Activated CD8-positive, alpha-beta memory T cell treated with anti-CD3 and anti-CD28 coated beads, Interleukin-2, amount 10 ng/mL, durations not matched to agents 7 days and 5 days (primary cell): ENCODE measurements around the gene DNALI1. TPM values are rescaled to one million over a fixed set of nuclear protein-coding genes. Genes with fewer than 3 reads are reported as not detected.

Source experiments
- ATAC-seq: fragments of 150-1000 bp; cut with Tn5 transposase; one replicate; pipeline ENCODE4 v1.10.0; 2021; ENCODE audit warnings: moderate library complexity
- CTCF ChIA-PET: fragments of 350-600 bp; sonication (Branson Sonifier 250); formaldehyde crosslinking; loops from one replicate; lab custom pipeline; 2021; ENCODE audit warnings: antibody characterized with exemption; lab: Charles Lee
- DNase-seq: peaks from one replicate; pipeline ENCODE4 v3.0.0-alpha.2; 2020
- H3K27ac Mint-ChIP-seq: one replicate; pipeline ENCODE4 v1.8.0; 2021; ENCODE audit warnings: mild to moderate bottlenecking, mixed read lengths
- H3K27me3 Mint-ChIP-seq: one replicate; pipeline ENCODE4 v1.8.0; 2021; ENCODE audit warnings: mixed read lengths
- H3K36me3 Mint-ChIP-seq: one replicate; pipeline ENCODE4 v1.8.0; 2021; ENCODE audit warnings: mild to moderate bottlenecking, mixed read lengths
- H3K4me1 Mint-ChIP-seq: one replicate; pipeline ENCODE4 v1.8.0; 2021; ENCODE audit warnings: mixed read lengths
- H3K4me3 Mint-ChIP-seq: one replicate; pipeline ENCODE4 v1.8.0; 2021; ENCODE audit warnings: mild to moderate bottlenecking, moderate library complexity, mixed read lengths
- H3K9me3 Mint-ChIP-seq: one replicate; pipeline ENCODE4 v1.8.0; 2022; ENCODE audit warnings: low read depth, mixed read lengths
- total RNA-seq, 2 experiments: library from RNA; stranded (reverse); gene quantifications; one replicate each; pipeline ENCODE4 v1.2.3, GENCODE V29; 2021

The DNALI1 gene
- total RNA-seq, 2 experiments from 2014 or later: 0.26 to 0.30 TPM

GRCh38 chr1:37595440-37596181 lies 38.9 kb downstream of the DNALI1 start, which contains the start of gene GNL2:
TSS of gene GNL2 (minus strand) at chr1:37595937. CDS start at chr1:37595822, 115 bp downstream.
- H3K27me3 Mint-ChIP-seq: peaks cover 5% of the 10 kb centered on the region
- H3K36me3 Mint-ChIP-seq: peaks cover 22% of the 10 kb centered on the region
- CTCF ChIA-PET: interaction anchor here (1.1 to 1.7 kb wide), 4 partner anchors 19 to 97 kb away, joined by 3 to 11 read pairs (median 6); partner anchors contain the start of gene CDCA8
- peak; percentile 97 for DNase-seq
- peaks cover 39% of the 10 kb centered on the region for H3K4me1 Mint-ChIP-seq
- peak within 1 kb of the TSS; percentile 97 for H3K27ac Mint-ChIP-seq
- H3K9me3 Mint-ChIP-seq: no peaks in the 10 kb centered on the region
- peak; percentile 98 for ATAC-seq
- H3K4me3 Mint-ChIP-seq: peak within 1 kb of the TSS; percentile 100

GRCh38 chr1:37596182-37596667 lies 39.5 kb downstream of the DNALI1 start:
- H3K4me1 Mint-ChIP-seq: peaks cover 37% of the 10 kb centered on the region
- peaks cover 16% of the 10 kb centered on the region for H3K36me3 Mint-ChIP-seq
- H3K4me3 Mint-ChIP-seq: peak overlapping the region; percentile 100
- peaks cover 10% of the 10 kb centered on the region for H3K27me3 Mint-ChIP-seq
- H3K9me3 Mint-ChIP-seq: no peaks in the 10 kb centered on the region
- CTCF ChIA-PET: interaction anchor here (1.1 to 1.7 kb wide), 4 partner anchors 20 to 96 kb away, joined by 3 to 11 read pairs (median 6); partner anchors contain the start of gene CDCA8
- no peak for DNase-seq
- no peak for ATAC-seq
- H3K27ac Mint-ChIP-seq: peak overlapping the region; percentile 97

GRCh38 chr1:37599940-37600339 lies 43.2 kb downstream of the DNALI1 start:
- Mint-ChIP-seq H3K27ac (no peak overlapping the region), H3K27me3 (peaks cover 22% of the 10 kb centered on the region), H3K4me3 (no peak overlapping the region), H3K9me3 (no peaks in the 10 kb centered on the region), H3K36me3 (peaks cover 5% of the 10 kb centered on the region), H3K4me1 (peaks cover 16% of the 10 kb centered on the region)
- ATAC-seq: no peak
- DNase-seq: no peak
- CTCF ChIA-PET: interaction anchor here (1.4 to 7.9 kb wide), 2 partner anchors 79 to 90 kb away, joined by 5 to 145 read pairs; no protein-coding TSS in a partner anchor

- Mint-ChIP-seq H3K4me1 (peaks cover 4% of the 10 kb centered on the region), H3K27ac (no peak overlapping the region), H3K4me3 (no peak overlapping the region), H3K36me3 (no peaks in the 10 kb centered on the region), H3K9me3 (no peaks in the 10 kb centered on the region), H3K27me3 (peaks cover 22% of the 10 kb centered on the region)
- DNase-seq (no peak), ATAC-seq (no peak)
- CTCF ChIA-PET: interaction anchor here (1.2 to 7.9 kb wide), 4 partner anchors 10 to 146 kb away, joined by 3 to 145 read pairs (median 4); no protein-coding TSS in a partner anchor
These were observed 44.7 kb downstream of the DNALI1 start for GRCh38 chr1:37601441-37601840.

- Mint-ChIP-seq H3K4me3 (no peak overlapping the region), H3K9me3 (no peaks in the 10 kb centered on the region), H3K27ac (no peak overlapping the region), H3K36me3 (no peaks in the 10 kb centered on the region), H3K4me1 (peaks cover 2% of the 10 kb centered on the region), H3K27me3 (peaks cover 22% of the 10 kb centered on the region)
- CTCF ChIA-PET: interaction anchor here (0.6 to 7.9 kb wide), 23 partner anchors 11 to 148 kb away, joined by 3 to 145 read pairs (median 3); partner anchors contain the start of gene CDCA8
- ATAC-seq (peak; percentile 87), DNase-seq (peak; percentile 55)
These were observed 46.3 kb downstream of the DNALI1 start for GRCh38 chr1:37602750-37603694.

GRCh38 chr1:37605061-37605650 lies 48.4 kb downstream of the DNALI1 start:
- peaks cover 20% of the 10 kb centered on the region for H3K27me3 Mint-ChIP-seq
- no peaks in the 10 kb centered on the region for H3K36me3 Mint-ChIP-seq
- H3K27ac Mint-ChIP-seq: no peak overlapping the region
- DNase-seq: no peak
- H3K4me3 Mint-ChIP-seq: no peak overlapping the region
- CTCF ChIA-PET: interaction anchor here (1.1 kb wide), 1 partner anchor 54 kb away, joined by 3 read pairs; no protein-coding TSS in a partner anchor
- no peak for ATAC-seq
- no peaks in the 10 kb centered on the region for H3K9me3 Mint-ChIP-seq
- H3K4me1 Mint-ChIP-seq: peaks cover 2% of the 10 kb centered on the region

- ATAC-seq (no peak), DNase-seq (no peak)
- CTCF ChIA-PET: interaction anchor here (1.1 kb wide), 2 partner anchors 53 to 76 kb away, joined by 3 to 4 read pairs; no protein-coding TSS in a partner anchor
- Mint-ChIP-seq H3K27me3 (peaks cover 15% of the 10 kb centered on the region), H3K27ac (no peak overlapping the region), H3K4me3 (no peak overlapping the region), H3K36me3 (no peaks in the 10 kb centered on the region), H3K4me1 (peaks cover 2% of the 10 kb centered on the region), H3K9me3 (no peaks in the 10 kb centered on the region)
These were observed 49.2 kb downstream of the DNALI1 start for GRCh38 chr1:37605806-37606474.

GRCh38 chr1:37606481-37607263 lies 49.9 kb downstream of the DNALI1 start:
- DNase-seq (no peak), ATAC-seq (no peak)
- Mint-ChIP-seq H3K27ac (no peak overlapping the region), H3K36me3 (no peaks in the 10 kb centered on the region), H3K9me3 (no peaks in the 10 kb centered on the region), H3K4me1 (peaks cover 2% of the 10 kb centered on the region), H3K27me3 (peaks cover 7% of the 10 kb centered on the region), H3K4me3 (no peak overlapping the region)
- CTCF ChIA-PET: interaction anchor here (1.1 kb wide), 1 partner anchor 75 kb away, joined by 4 read pairs; no protein-coding TSS in a partner anchor

- no peaks in the 10 kb centered on the region for H3K9me3 Mint-ChIP-seq
- CTCF ChIA-PET: interaction anchor here (1.7 kb wide), 1 partner anchor 73 kb away, joined by 5 read pairs; no protein-coding TSS in a partner anchor
- H3K4me3 Mint-ChIP-seq: no peak overlapping the region
These were observed 52.3 kb downstream of the DNALI1 start for GRCh38 chr1:37609002-37609401.

GRCh38 chr1:37609994-37610393 lies 53.3 kb downstream of the DNALI1 start:
- CTCF ChIA-PET: interaction anchor here (1.7 kb wide), 1 partner anchor 72 kb away, joined by 5 read pairs; no protein-coding TSS in a partner anchor
- H3K4me1 Mint-ChIP-seq: no peaks in the 10 kb centered on the region
- ATAC-seq: no peak
- H3K27ac Mint-ChIP-seq: no peak overlapping the region
- H3K9me3 Mint-ChIP-seq: no peaks in the 10 kb centered on the region
- peaks cover 5% of the 10 kb centered on the region for H3K27me3 Mint-ChIP-seq
- no peaks in the 10 kb centered on the region for H3K36me3 Mint-ChIP-seq
- DNase-seq: no peak
- H3K4me3 Mint-ChIP-seq: no peak overlapping the region

More at GRCh38 chr1:37609002-37609401, 52.3 kb downstream of the DNALI1 start:
- H3K27ac Mint-ChIP-seq: no peak overlapping the region
- no peaks in the 10 kb centered on the region for H3K4me1 Mint-ChIP-seq
- no peak for ATAC-seq
- DNase-seq: no peak
- H3K36me3 Mint-ChIP-seq: no peaks in the 10 kb centered on the region
- H3K27me3 Mint-ChIP-seq: peaks cover 8% of the 10 kb centered on the region

GRCh38 chr1:37612186-37612585 lies 55.4 kb downstream of the DNALI1 start:
- CTCF ChIA-PET: interaction anchor here (1.0 kb wide), 1 partner anchor 11 kb away, joined by 4 read pairs; no protein-coding TSS in a partner anchor
- H3K4me1 Mint-ChIP-seq: no peaks in the 10 kb centered on the region
- no peak for ATAC-seq

More at GRCh38 chr1:37612186-37612585, 55.4 kb downstream of the DNALI1 start:
- no peak for DNase-seq
- no peak overlapping the region for H3K27ac Mint-ChIP-seq
- H3K36me3 Mint-ChIP-seq: no peaks in the 10 kb centered on the region
- peaks cover 22% of the 10 kb centered on the region for H3K27me3 Mint-ChIP-seq
- H3K9me3 Mint-ChIP-seq: no peaks in the 10 kb centered on the region
- H3K4me3 Mint-ChIP-seq: no peak overlapping the region
